ENCODE data around the gene ELL.

GRCh38 chr19:18442941-18443340 is 78.9 kb downstream of the ELL start:
- TF ChIP-seq CTCF (IDR thresholded peaks at IDR 0.05; ENCODE audit: insufficient read depth, low read depth, low read length) (no peak), EZH2 (IDR thresholded peaks at IDR 0.05; ENCODE audit: insufficient read depth, low read length) (no peak)
